H1 (cell line): ENCODE results near the gene CPEB1. TPM values are rescaled to one million over a fixed set of nuclear protein-coding genes. Genes with fewer than 3 reads are reported as not detected.

ENCODE experiments used
- CTCF ChIA-PET: fragments of 300-600 bp; sonication (Branson Sonifier 250); formaldehyde crosslinking; loops from one replicate; lab custom pipeline; 2021; ENCODE audit not compliant: partially characterized antibody; lab: Charles Lee
- POLR2A ChIA-PET: fragments of 300-600 bp; sonication (Branson Sonifier 250); formaldehyde crosslinking; loops from one replicate; lab custom pipeline; 2021; ENCODE audit warnings: inconsistent platforms; ENCODE audit not compliant: partially characterized antibody; lab: Charles Lee
- DNase-seq, 2 experiments: peaks; one replicate each; pipeline versions ENCODE4 v3.0.0 to v3.0.0-alpha.2; 2010 to 2022; ENCODE audit warnings: low spot score in 2 of 2, low read depth in 1 of 2, mixed read lengths in 1 of 2
- FAIRE-seq: peaks from 2 replicates; lab custom pipeline; 2011; peaks lifted over from hg19 to GRCh38; lab: Jason Lieb, UNC
- H2AFZ ChIP-seq: 2 replicates; pipeline ENCODE4 v1.8.1; 2012; ENCODE audit warnings: low read length, inconsistent platforms
- H2AK5ac ChIP-seq: 2 replicates; pipeline ENCODE4 v1.6.1; 2013; ENCODE audit warnings: low read depth, low read length
- H2BK120ac ChIP-seq: replicated peaks from 2 replicates; pipeline ENCODE3; 2013; ENCODE audit warnings: low read depth, low read length, inconsistent platforms
- H2BK12ac ChIP-seq: 2 replicates; pipeline ENCODE4 v1.6.1; 2013; ENCODE audit warnings: low read depth, low read length
- H2BK15ac ChIP-seq: 2 replicates; pipeline ENCODE4 v1.6.1; 2013; ENCODE audit warnings: low read length
- H2BK20ac ChIP-seq: 2 replicates; pipeline ENCODE4 v1.6.1; 2013; ENCODE audit warnings: low read length
- H2BK5ac ChIP-seq: 2 replicates; pipeline ENCODE4 v1.6.1; 2013; ENCODE audit warnings: low read depth, low read length
- H3K14ac ChIP-seq: 2 replicates; pipeline ENCODE4 v1.6.1; 2013; ENCODE audit warnings: inconsistent platforms; ENCODE audit not compliant: insufficient read length
- H3K18ac ChIP-seq: 2 replicates; pipeline ENCODE4 v1.6.1; 2013; ENCODE audit warnings: low read length; ENCODE audit errors: extremely low read depth
- H3K23ac ChIP-seq: 2 replicates; pipeline ENCODE4 v1.6.1; 2013; ENCODE audit warnings: inconsistent platforms; ENCODE audit not compliant: insufficient read length
- H3K23me2 ChIP-seq: 2 replicates; pipeline ENCODE4 v1.6.1; 2013; ENCODE audit warnings: low read depth, low read length
- H3K27ac ChIP-seq: 2 replicates; pipeline ENCODE4 v1.6.1; 2011; ENCODE audit warnings: low read depth, low read length, inconsistent platforms
- H3K27me3 ChIP-seq, 4 experiments: replicated peaks in 1 of 4; 1 replicate in 1 of 4; 2 replicates in 3 of 4; pipeline versions ENCODE4 v1.6.1 to v1.8.1; 2011 to 2013; ENCODE audit warnings: low read length in 3 of 4, mild to moderate bottlenecking in 3 of 4, inconsistent platforms in 2 of 4, mixed read lengths in 2 of 4, moderate library complexity in 1 of 4; ENCODE audit not compliant: control insufficient read depth in 3 of 4, insufficient read depth in 3 of 4; ENCODE audit errors: extremely low read depth in 1 of 4
- H3K36me3 ChIP-seq, 4 experiments: 2 replicates each; pipeline versions ENCODE4 v1.6.1 to v1.8.1; 2011 to 2013; ENCODE audit warnings: mild to moderate bottlenecking in 4 of 4, low read length in 3 of 4, moderate library complexity in 2 of 4, control low read depth in 1 of 4, inconsistent platforms in 1 of 4; ENCODE audit not compliant: insufficient read depth in 4 of 4, control insufficient read depth in 2 of 4
- H3K4ac ChIP-seq: replicated peaks from 2 replicates; pipeline ENCODE3; 2013; ENCODE audit warnings: low read length, low read depth, mixed read lengths, inconsistent platforms; ENCODE audit not compliant: insufficient read length
- H3K4me1 ChIP-seq, 4 experiments: replicated peaks in 1 of 4; 1 replicate in 1 of 4; 2 replicates in 3 of 4; pipeline versions ENCODE4 v1.6.1 to v1.8.1; 2011 to 2013; ENCODE audit warnings: low read length in 3 of 4, inconsistent platforms in 2 of 4, mixed read lengths in 1 of 4; ENCODE audit not compliant: insufficient read depth in 4 of 4, control insufficient read depth in 3 of 4
- H3K4me2 ChIP-seq, 2 experiments: 2 replicates each; pipeline versions ENCODE4 v1.6.1 to v1.8.1; 2011 to 2013; ENCODE audit warnings: low read depth in 2 of 2, low read length in 2 of 2, control low read depth in 1 of 2, inconsistent platforms in 1 of 2, mild to moderate bottlenecking in 1 of 2; ENCODE audit not compliant: insufficient read depth in 1 of 2
- H3K4me3 ChIP-seq, 4 experiments: fragments of 200-600, 300-600 bp in 1 of 4; sonication (generic), shearing (Covaris generic), sonication (Bioruptor Twin) in 1 of 4; 2 replicates each; pipeline versions ENCODE4 v1.5.1 to v1.8.1; 2011 to 2016; ENCODE audit warnings: low read length in 4 of 4, low read depth in 3 of 4, control low read depth in 2 of 4, inconsistent platforms in 2 of 4, mild to moderate bottlenecking in 2 of 4, mixed read lengths in 1 of 4, moderate library complexity in 1 of 4; ENCODE audit not compliant: insufficient read depth in 2 of 4; ENCODE audit errors: extremely low read depth in 1 of 4
- H3K56ac ChIP-seq: replicated peaks from 2 replicates; pipeline ENCODE3; 2013; ENCODE audit warnings: low read depth, mild to moderate bottlenecking, mixed read lengths, low read length, inconsistent platforms; ENCODE audit not compliant: insufficient read length
- H3K79me1 ChIP-seq: 2 replicates; pipeline ENCODE4 v1.6.1; 2013; ENCODE audit warnings: low read depth, low read length, control low read depth
- H3K79me2 ChIP-seq, 2 experiments: 2 replicates each; pipeline versions ENCODE4 v1.6.1 to v1.8.1; 2012 to 2013; ENCODE audit warnings: low read length in 2 of 2, mild to moderate bottlenecking in 2 of 2, inconsistent platforms in 1 of 2; ENCODE audit not compliant: insufficient read depth in 2 of 2, control insufficient read depth in 1 of 2
- H3K9ac ChIP-seq, 4 experiments: replicated peaks in 1 of 4; 1 replicate in 1 of 4; 2 replicates in 3 of 4; pipeline versions ENCODE4 v1.6.1 to v1.8.1; 2011 to 2013; ENCODE audit warnings: low read depth in 3 of 4, low read length in 3 of 4, control low read depth in 2 of 4, mild to moderate bottlenecking in 2 of 4, moderate library complexity in 2 of 4, inconsistent platforms in 1 of 4; ENCODE audit errors: extremely low read depth in 1 of 4
- H3K9me3 ChIP-seq, 2 experiments: 2 replicates each; pipeline versions ENCODE4 v1.6.1 to v1.8.1; 2012 to 2013; ENCODE audit warnings: mild to moderate bottlenecking in 2 of 2, moderate library complexity in 2 of 2, control low read depth in 1 of 2, inconsistent platforms in 1 of 2, low read depth in 1 of 2, low read length in 1 of 2, mixed read lengths in 1 of 2; ENCODE audit not compliant: insufficient read depth in 2 of 2
- H4K20me1 ChIP-seq, 2 experiments: replicated peaks in 1 of 2; 2 replicates each; pipeline versions ENCODE3 to v1.8.1; 2011 to 2013; ENCODE audit warnings: inconsistent platforms in 2 of 2, low read length in 2 of 2, mild to moderate bottlenecking in 1 of 2; ENCODE audit not compliant: insufficient read depth in 2 of 2, control insufficient read depth in 1 of 2
- H4K5ac ChIP-seq: 2 replicates; pipeline ENCODE4 v1.6.1; 2013; ENCODE audit warnings: low read length, low read depth, mixed read lengths, inconsistent platforms; ENCODE audit not compliant: insufficient read length
- H4K8ac ChIP-seq: 2 replicates; pipeline ENCODE4 v1.8.0; 2013; ENCODE audit warnings: mild to moderate bottlenecking, moderate library complexity, low read length, inconsistent platforms; ENCODE audit not compliant: insufficient read depth; ENCODE audit errors: extremely low read depth
- H4K91ac ChIP-seq: replicated peaks from 2 replicates; pipeline ENCODE3; 2013; ENCODE audit warnings: low read length, mixed read lengths, inconsistent platforms; ENCODE audit not compliant: insufficient read length
- CBX5 ChIP-seq: fragments of 300-800, 300-1000 bp; sonication (generic); IDR thresholded peaks from 2 replicates; pipeline ENCODE4 v1.7.1; 2016; ENCODE audit warnings: antibody characterized with exemption, low read length, low read depth
- CHD1 ChIP-seq: IDR thresholded peaks from 2 replicates; pipeline ENCODE4 v1.6.1; 2012; ENCODE audit warnings: low read depth, low read length, improper control_type of control experiment
- HDAC2 ChIP-seq, 2 experiments: fragments of 300-600 bp in 1 of 2; sonication (generic) in 1 of 2; IDR thresholded peaks; 2 replicates each; pipeline ENCODE4 v1.6.1; 2011 to 2012; ENCODE audit warnings: low read depth in 2 of 2, low read length in 2 of 2, mild to moderate bottlenecking in 2 of 2, moderate library complexity in 2 of 2, borderline replicate concordance in 1 of 2, inconsistent platforms in 1 of 2
- HDAC6 ChIP-seq: IDR thresholded peaks from one replicate; pipeline ENCODE4 v1.7.1; 2012; ENCODE audit warnings: low read depth, mild to moderate bottlenecking, inconsistent platforms, low read length, moderate library complexity
- KDM5A ChIP-seq: fragments of 200-600 bp; IDR thresholded peaks from 2 replicates; pipeline ENCODE4 v1.7.1; 2012; ENCODE audit warnings: mild to moderate bottlenecking, low read length, inconsistent platforms, mixed read lengths
- POLR2A ChIP-seq, 2 experiments: IDR thresholded peaks; 1 replicate in 1 of 2; 2 replicates in 1 of 2; pipeline ENCODE4 v1.6.1; 2011; ENCODE audit warnings: low read depth in 2 of 2, low read length in 2 of 2, mild to moderate bottlenecking in 2 of 2; ENCODE audit errors: control extremely low read depth in 1 of 2
- RBBP5 ChIP-seq: IDR thresholded peaks from 2 replicates; pipeline ENCODE4 v1.7.1; 2012; ENCODE audit warnings: low read depth, mild to moderate bottlenecking, inconsistent platforms, low read length, moderate library complexity, borderline replicate concordance
- SRF ChIP-seq: IDR thresholded peaks from 2 replicates; pipeline ENCODE4 v1.6.1; 2011; ENCODE audit warnings: mild to moderate bottlenecking, low read depth, low read length, moderate library complexity
- TCF12 ChIP-seq: IDR thresholded peaks from 2 replicates; pipeline ENCODE4 v1.6.1; 2011; ENCODE audit warnings: low read depth, mild to moderate bottlenecking, low read length
- WGBS, 2 experiments: shearing (Covaris generic) in 1 of 2; methylation state at CpG; one replicate each; pipeline versions ENCODE4 v1.1.6 to v1.1.7; 2013 to 2015; ENCODE audit warnings: low lambda C conversion rate in 2 of 2, mixed read lengths in 2 of 2, inconsistent platforms in 1 of 2, low coverage in 1 of 2, missing lambda C conversion rate in 1 of 2; ENCODE audit not compliant: insufficient replicate concordance in 2 of 2, insufficient coverage in 1 of 2, insufficient read length in 1 of 2; ENCODE audit errors: extremely low coverage in 1 of 2, missing lambda C conversion rate in 1 of 2; 5-methylcytosine and 5-hydroxymethylcytosine counted together
- polyA plus RNA-seq, 7 experiments: library from polyadenylated mRNA; depleted of rRNA in 3 of 7; stranded (reverse) in 5 of 7; unstranded in 2 of 7; fragments of >200 nt in 5 of 7; fragments of 200-250 nt in 2 of 7; gene quantifications; 1 replicate in 5 of 7; 2 replicates in 1 of 7; 4 replicates in 1 of 7; pipeline versions ENCODE4 v1.2.1 to v1.2.3, GENCODE V29; 2011 to 2013; ENCODE audit warnings: missing spikeins in 2 of 7, mixed read lengths in 2 of 7
- total RNA-seq: library from RNA; stranded (reverse); fragmentation: NEBNext Ultra II Directional; extraction: Animal tissue kit (Norgen Biotek cat#: 25700); gene quantifications from 2 replicates; pipeline ENCODE4 v1.2.1, GENCODE V29; 2021
- TF ChIP-seq, protein P1 (sequence below), 3 experiments: IDR thresholded peaks; 1 replicate in 2 of 3; 2 replicates in 1 of 3; pipeline versions ENCODE4 v1.5.1 to v1.6.1; 2011; ENCODE audit warnings: low read length in 3 of 3, mild to moderate bottlenecking in 3 of 3, inconsistent platforms in 2 of 3, low read depth in 1 of 3, moderate library complexity in 1 of 3; ENCODE audit not compliant: insufficient read depth in 1 of 3; ENCODE audit errors: control extremely low read depth in 1 of 3
- TF ChIP-seq, protein P2 (sequence below): IDR thresholded peaks from 2 replicates; pipeline ENCODE4 v1.6.1; 2012; ENCODE audit warnings: inconsistent platforms

CPEB1 gene
- total and polyA plus RNA-seq, 2 of the 8 experiments (the other 6 are each of a cell fraction or from before 2014, with no cell fraction given), result 4.4 to 4.5 TPM

DNA sequence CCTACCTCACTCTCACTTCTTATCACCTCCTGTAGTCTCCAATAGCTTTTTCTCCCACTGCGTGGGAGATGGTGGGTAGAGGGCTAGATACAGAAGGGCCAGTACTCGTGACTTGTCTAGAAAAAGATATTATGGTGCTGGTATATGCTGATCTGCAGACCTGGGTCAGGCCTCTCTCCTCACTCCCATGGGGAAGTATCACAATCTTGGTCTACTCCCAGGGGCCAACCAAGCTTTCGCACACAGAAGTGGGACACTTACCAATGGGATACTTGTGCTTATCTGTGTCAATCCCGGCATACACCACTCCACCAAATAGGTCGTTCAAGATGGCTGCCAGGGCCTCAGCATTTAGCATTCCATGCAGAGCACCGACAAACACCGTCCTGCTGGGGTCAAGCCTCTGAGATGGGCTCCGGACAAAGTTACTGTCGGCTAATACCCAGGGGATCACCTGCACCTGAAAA is 97.9 kb downstream of the CPEB1 start:
- H3K4me3 ChIP-seq, result no peak overlapping the region
- 87% methylated on average over 9 of the region's 9 CpGs; no CpG with 5 or more reads in 1 of the 2 experiments for WGBS, 2 experiments
- CTCF ChIA-PET, result interaction anchor here (0.8 to 1.2 kb wide), 4 partner anchors 9 to 20 kb away, joined by 3 to 4 read pairs (median 4); partner anchors contain the start of gene RPS17

More for the DNA sequence above, 97.9 kb downstream of the CPEB1 start:
- no peak overlapping the region for H2BK20ac ChIP-seq
- no peaks in the 10 kb centered on the region for H3K9me3 ChIP-seq
- H3K27ac ChIP-seq, result no peak overlapping the region
- no peak overlapping the region for H2AK5ac ChIP-seq
- no peak overlapping the region for H3K14ac ChIP-seq
- H4K91ac ChIP-seq, result no peak overlapping the region
- H3K36me3 ChIP-seq, result no peaks in the 10 kb centered on the region
- no peak for DNase-seq
- POLR2A ChIA-PET, result interaction anchor here (0.6 to 2.3 kb wide), 5 partner anchors 9 to 996 kb away, joined by 3 to 21 read pairs (median 3); partner anchors contain the start of gene RPS17
- no peak overlapping the region for H4K8ac ChIP-seq
- H2BK120ac ChIP-seq, result no peak overlapping the region
- H3K23me2 ChIP-seq, result no peaks in the 10 kb centered on the region
- H4K5ac ChIP-seq, result no peak overlapping the region
- no peaks in the 10 kb centered on the region for H3K79me1 ChIP-seq
- no peak for FAIRE-seq
- no peak overlapping the region for H2BK15ac ChIP-seq
- no peak overlapping the region for H3K4ac ChIP-seq
- no peak overlapping the region for H2AFZ ChIP-seq
- H3K56ac ChIP-seq, result no peak overlapping the region
- H3K23ac ChIP-seq, result no peak overlapping the region
- H2BK12ac ChIP-seq, result no peak overlapping the region
- no peaks in the 10 kb centered on the region for H4K20me1 ChIP-seq
- TF ChIP-seq HDAC2 (IDR thresholded peaks at IDR 0.05; ENCODE audit: borderline replicate concordance in 1 of 2, low read depth in 2 of 2, low read length in 2 of 2) (no peak), CBX5 (no peak), SRF (no peak), TCF12 (no peak), HDAC6 (no peak), POLR2A (IDR thresholded peaks at IDR 0.05; ENCODE audit: control extremely low read depth in 1 of 2, low read depth in 2 of 2, low read length in 2 of 2) (no peak), RBBP5 (no peak), KDM5A (no peak), CHD1 (no peak)
- TF ChIP-seq, protein P1, sequence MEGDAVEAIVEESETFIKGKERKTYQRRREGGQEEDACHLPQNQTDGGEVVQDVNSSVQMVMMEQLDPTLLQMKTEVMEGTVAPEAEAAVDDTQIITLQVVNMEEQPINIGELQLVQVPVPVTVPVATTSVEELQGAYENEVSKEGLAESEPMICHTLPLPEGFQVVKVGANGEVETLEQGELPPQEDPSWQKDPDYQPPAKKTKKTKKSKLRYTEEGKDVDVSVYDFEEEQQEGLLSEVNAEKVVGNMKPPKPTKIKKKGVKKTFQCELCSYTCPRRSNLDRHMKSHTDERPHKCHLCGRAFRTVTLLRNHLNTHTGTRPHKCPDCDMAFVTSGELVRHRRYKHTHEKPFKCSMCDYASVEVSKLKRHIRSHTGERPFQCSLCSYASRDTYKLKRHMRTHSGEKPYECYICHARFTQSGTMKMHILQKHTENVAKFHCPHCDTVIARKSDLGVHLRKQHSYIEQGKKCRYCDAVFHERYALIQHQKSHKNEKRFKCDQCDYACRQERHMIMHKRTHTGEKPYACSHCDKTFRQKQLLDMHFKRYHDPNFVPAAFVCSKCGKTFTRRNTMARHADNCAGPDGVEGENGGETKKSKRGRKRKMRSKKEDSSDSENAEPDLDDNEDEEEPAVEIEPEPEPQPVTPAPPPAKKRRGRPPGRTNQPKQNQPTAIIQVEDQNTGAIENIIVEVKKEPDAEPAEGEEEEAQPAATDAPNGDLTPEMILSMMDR (IDR thresholded peaks at IDR 0.05; ENCODE audit: control extremely low read depth in 1 of 3, insufficient read depth in 1 of 3, low read depth in 1 of 3, low read length in 3 of 3), result no peak
- TF ChIP-seq, protein P2, sequence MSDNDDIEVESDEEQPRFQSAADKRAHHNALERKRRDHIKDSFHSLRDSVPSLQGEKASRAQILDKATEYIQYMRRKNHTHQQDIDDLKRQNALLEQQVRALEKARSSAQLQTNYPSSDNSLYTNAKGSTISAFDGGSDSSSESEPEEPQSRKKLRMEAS, result no peak
- H2BK5ac ChIP-seq, result no peak overlapping the region
- H3K4me2 ChIP-seq, result no peak overlapping the region
- H3K79me2 ChIP-seq, result no peaks in the 10 kb centered on the region
- peaks cover 0 to 4% (median under 1%) of the 10 kb centered on the region in 4 experiments; a peak in 1 of 7 replicates for H3K4me1 ChIP-seq
- peaks cover 0 to 3% (median 0%) of the 10 kb centered on the region in 4 experiments; a peak in 2 of 7 replicates for H3K27me3 ChIP-seq
- no peak overlapping the region for H3K18ac ChIP-seq
- no peak overlapping the region for H3K9ac ChIP-seq
